Neural cell (in vitro differentiated cells): ENCODE results near the gene AP3M1. TPM values are rescaled to one million over a fixed set of nuclear protein-coding genes. Genes with fewer than 3 reads are reported as not detected.

ENCODE experiments used
- H2AFZ ChIP-seq: fragments of 200-600, 300-800 bp; sonication (generic), shearing (Covaris generic); 2 replicates; pipeline ENCODE4 v1.6.0; 2014; ENCODE audit warnings: low read depth, mild to moderate bottlenecking, antibody characterized with exemption, low read length, moderate library complexity
- H3F3A ChIP-seq: fragments of 200-600 bp; shearing (Covaris generic); 2 replicates; pipeline ENCODE4 v1.6.1; 2016; ENCODE audit warnings: mild to moderate bottlenecking, moderate library complexity, mixed read lengths, antibody characterized with exemption, low read length; ENCODE audit not compliant: insufficient read depth, poor library complexity, severe bottlenecking
- H3K27ac ChIP-seq: fragments of 200-600, 300-800 bp; sonication (generic), shearing (Covaris generic); 2 replicates; pipeline ENCODE4 v1.5.1; 2014; ENCODE audit warnings: mild to moderate bottlenecking, low read length, moderate library complexity
- H3K27me3 ChIP-seq: fragments of 300-800, 200-600 bp; sonication (generic), shearing (Covaris generic); 2 replicates; pipeline ENCODE4 v1.6.0; 2014; ENCODE audit warnings: mild to moderate bottlenecking, low read depth, low read length, moderate library complexity; ENCODE audit not compliant: insufficient read depth
- H3K36me3 ChIP-seq: fragments of 300-800, 200-600 bp; sonication (generic), shearing (Covaris generic); 2 replicates; pipeline ENCODE4 v1.5.1; 2014; ENCODE audit warnings: mild to moderate bottlenecking, antibody characterized with exemption, low read length, moderate library complexity; ENCODE audit not compliant: insufficient read depth
- H3K4me2 ChIP-seq: fragments of 300-800, 200-600 bp; sonication (generic), shearing (Covaris generic); 2 replicates; pipeline ENCODE4 v1.6.0; 2014; ENCODE audit warnings: mild to moderate bottlenecking, low read length
- H3K4me3 ChIP-seq: fragments of 300-800, 200-600 bp; sonication (generic), shearing (Covaris generic); 2 replicates; pipeline ENCODE4 v1.5.1; 2014; ENCODE audit warnings: mild to moderate bottlenecking, low read length, moderate library complexity
- H3K79me2 ChIP-seq: fragments of 200-600 bp; shearing (Covaris generic); replicated peaks from 2 replicates; pipeline ENCODE4 v1.6.0; 2014; ENCODE audit warnings: mild to moderate bottlenecking, low read length, moderate library complexity; ENCODE audit not compliant: insufficient read depth
- H3K9ac ChIP-seq: fragments of 300-800, 200-600 bp; sonication (generic), shearing (Covaris generic); 2 replicates; pipeline ENCODE4 v1.6.1; 2016; ENCODE audit warnings: mild to moderate bottlenecking, low read length, mixed read lengths
- H3K9me2 ChIP-seq: fragments of 200-600 bp; shearing (Covaris generic); 2 replicates; pipeline ENCODE4 v1.6.1; 2016; ENCODE audit warnings: mild to moderate bottlenecking, low read length, mixed read lengths; ENCODE audit not compliant: insufficient read depth
- H3K9me3 ChIP-seq: fragments of 200-600, 300-800 bp; sonication (generic), shearing (Covaris generic); 2 replicates; pipeline ENCODE4 v1.6.1; 2016; ENCODE audit warnings: mild to moderate bottlenecking, mixed run types, low read length, moderate library complexity, mixed read lengths
- H4K20me1 ChIP-seq: fragments of 200-600 bp; shearing (Covaris generic); 2 replicates; pipeline ENCODE4 v1.6.1; 2016; ENCODE audit warnings: mild to moderate bottlenecking, mixed run types; ENCODE audit not compliant: insufficient read depth
- CTCF ChIP-seq: fragments of 450-650 bp; IDR thresholded peaks from 2 replicates; pipeline ENCODE4 v1.5.1; 2014; ENCODE audit warnings: antibody characterized with exemption, mild to moderate bottlenecking, moderate library complexity; ENCODE audit not compliant: poor library complexity, severe bottlenecking
- EP300 ChIP-seq: fragments of 450-650 bp; conservative IDR thresholded peaks from 2 replicates; pipeline ENCODE4 v1.6.1; 2014; ENCODE audit warnings: antibody characterized with exemption, mild to moderate bottlenecking, moderate library complexity; ENCODE audit not compliant: poor library complexity, severe bottlenecking
- EZH2 ChIP-seq: fragments of 200-600, 300-800 bp; shearing (Covaris generic), sonication (generic); IDR thresholded peaks from 2 replicates; pipeline ENCODE4 v1.6.1; 2014; ENCODE audit warnings: antibody characterized with exemption, low read length, borderline replicate concordance, mild to moderate bottlenecking; ENCODE audit not compliant: insufficient read depth, poor library complexity, severe bottlenecking
- MXI1 ChIP-seq: fragments of 450-650 bp; conservative IDR thresholded peaks from 2 replicates; pipeline ENCODE4 v1.6.1; 2014; ENCODE audit warnings: antibody characterized with exemption, mild to moderate bottlenecking; ENCODE audit not compliant: poor library complexity, severe bottlenecking
- POLR2AphosphoS5 ChIP-seq: IDR thresholded peaks from 2 replicates; pipeline ENCODE4 v1.6.1; 2012
- RAD21 ChIP-seq: fragments of 450-650 bp; conservative IDR thresholded peaks from 2 replicates; pipeline ENCODE4 v1.6.1; 2014; ENCODE audit warnings: antibody characterized with exemption, mild to moderate bottlenecking, moderate library complexity
- SMC3 ChIP-seq: fragments of 450-650 bp; conservative IDR thresholded peaks from 2 replicates; pipeline ENCODE4 v1.6.1; 2014; ENCODE audit warnings: antibody characterized with exemption, mild to moderate bottlenecking, moderate library complexity; ENCODE audit not compliant: poor library complexity
- TAF1 ChIP-seq: IDR thresholded peaks from 2 replicates; pipeline ENCODE4 v1.6.1; 2012; ENCODE audit warnings: low read depth
- polyA plus RNA-seq: library from polyadenylated mRNA; depleted of rRNA; stranded (reverse); fragments of >200 nt; gene quantifications from 2 replicates; pipeline ENCODE4 v1.2.3, GENCODE V29; 2014
- TF ChIP-seq, protein P1 (sequence below): IDR thresholded peaks from 2 replicates; pipeline ENCODE4 v1.6.1; 2012; ENCODE audit warnings: borderline replicate concordance

AP3M1 gene
- polyA plus RNA-seq, 1 donor from 2014 or later, result 26.7 TPM

GRCh38 chr10:74093530-74094164 lies 57.0 kb downstream of the AP3M1 start:
- Histone ChIP-seq H3K27ac (no peak overlapping the region), H3F3A (no peaks in the 10 kb centered on the region), H3K9ac (no peak overlapping the region), H4K20me1 (no peaks in the 10 kb centered on the region), H3K36me3 (peaks cover 4% of the 10 kb centered on the region), H3K4me3 (no peak overlapping the region), H3K9me3 (no peaks in the 10 kb centered on the region), H3K79me2 (no peaks in the 10 kb centered on the region), H2AFZ (no peak overlapping the region), H3K4me2 (no peak overlapping the region), H3K9me2 (no peaks in the 10 kb centered on the region), H3K27me3 (no peaks in the 10 kb centered on the region)
- no peak for TF ChIP-seq TAF1

GRCh38 chr10:74092372-74092771 lies 58.3 kb downstream of the AP3M1 start:
- Histone ChIP-seq H3F3A (no peaks in the 10 kb centered on the region), H3K79me2 (no peaks in the 10 kb centered on the region), H2AFZ (no peak overlapping the region), H3K4me3 (no peak overlapping the region), H3K27ac (no peak overlapping the region), H3K9ac (no peak overlapping the region), H3K27me3 (no peaks in the 10 kb centered on the region), H3K9me2 (no peaks in the 10 kb centered on the region), H3K9me3 (no peaks in the 10 kb centered on the region), H3K36me3 (peaks cover 4% of the 10 kb centered on the region), H4K20me1 (no peaks in the 10 kb centered on the region), H3K4me2 (no peak overlapping the region)
- no peak for TF ChIP-seq RAD21
- TF ChIP-seq POLR2AphosphoS5, result no peak
- no peak for TF ChIP-seq SMC3
- no peak for TF ChIP-seq EP300

- H3K36me3 ChIP-seq, result no peaks in the 10 kb centered on the region
- H3K4me2 ChIP-seq, result no peak overlapping the region
- H3K27me3 ChIP-seq, result no peaks in the 10 kb centered on the region
- TF ChIP-seq, protein P1, sequence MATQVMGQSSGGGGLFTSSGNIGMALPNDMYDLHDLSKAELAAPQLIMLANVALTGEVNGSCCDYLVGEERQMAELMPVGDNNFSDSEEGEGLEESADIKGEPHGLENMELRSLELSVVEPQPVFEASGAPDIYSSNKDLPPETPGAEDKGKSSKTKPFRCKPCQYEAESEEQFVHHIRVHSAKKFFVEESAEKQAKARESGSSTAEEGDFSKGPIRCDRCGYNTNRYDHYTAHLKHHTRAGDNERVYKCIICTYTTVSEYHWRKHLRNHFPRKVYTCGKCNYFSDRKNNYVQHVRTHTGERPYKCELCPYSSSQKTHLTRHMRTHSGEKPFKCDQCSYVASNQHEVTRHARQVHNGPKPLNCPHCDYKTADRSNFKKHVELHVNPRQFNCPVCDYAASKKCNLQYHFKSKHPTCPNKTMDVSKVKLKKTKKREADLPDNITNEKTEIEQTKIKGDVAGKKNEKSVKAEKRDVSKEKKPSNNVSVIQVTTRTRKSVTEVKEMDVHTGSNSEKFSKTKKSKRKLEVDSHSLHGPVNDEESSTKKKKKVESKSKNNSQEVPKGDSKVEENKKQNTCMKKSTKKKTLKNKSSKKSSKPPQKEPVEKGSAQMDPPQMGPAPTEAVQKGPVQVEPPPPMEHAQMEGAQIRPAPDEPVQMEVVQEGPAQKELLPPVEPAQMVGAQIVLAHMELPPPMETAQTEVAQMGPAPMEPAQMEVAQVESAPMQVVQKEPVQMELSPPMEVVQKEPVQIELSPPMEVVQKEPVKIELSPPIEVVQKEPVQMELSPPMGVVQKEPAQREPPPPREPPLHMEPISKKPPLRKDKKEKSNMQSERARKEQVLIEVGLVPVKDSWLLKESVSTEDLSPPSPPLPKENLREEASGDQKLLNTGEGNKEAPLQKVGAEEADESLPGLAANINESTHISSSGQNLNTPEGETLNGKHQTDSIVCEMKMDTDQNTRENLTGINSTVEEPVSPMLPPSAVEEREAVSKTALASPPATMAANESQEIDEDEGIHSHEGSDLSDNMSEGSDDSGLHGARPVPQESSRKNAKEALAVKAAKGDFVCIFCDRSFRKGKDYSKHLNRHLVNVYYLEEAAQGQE, result no peak
- TF ChIP-seq CTCF (no peak), POLR2AphosphoS5 (no peak), EZH2 (no peak), SMC3 (no peak), EP300 (no peak), MXI1 (no peak), RAD21 (no peak), TAF1 (no peak)
- H3F3A ChIP-seq, result no peaks in the 10 kb centered on the region
- H3K79me2 ChIP-seq, result no peaks in the 10 kb centered on the region
- H3K27ac ChIP-seq, result no peak overlapping the region
- no peak overlapping the region for H2AFZ ChIP-seq
- H3K9ac ChIP-seq, result no peak overlapping the region
- H3K9me3 ChIP-seq, result no peaks in the 10 kb centered on the region
- no peaks in the 10 kb centered on the region for H3K9me2 ChIP-seq
- no peaks in the 10 kb centered on the region for H4K20me1 ChIP-seq
- no peak overlapping the region for H3K4me3 ChIP-seq
Measured at GRCh38 chr10:74088722-74089121, 61.9 kb downstream of the AP3M1 start.
